MM.1S (cell line): Measurements from ENCODE around the gene OTUD1.

Experiments used
- DNase-seq: peaks from one replicate; pipeline ENCODE4 v3.0.0-alpha.2; 2015
- H2AFZ ChIP-seq: fragments of 300-600 bp; sonication (generic); 2 replicates; pipeline ENCODE4 v1.6.0; 2016; ENCODE audit warnings: antibody characterized with exemption, low read length
- H3F3A ChIP-seq: fragments of 300-600 bp; sonication (generic); 2 replicates; pipeline ENCODE4 v1.6.1; 2016; ENCODE audit warnings: mild to moderate bottlenecking, antibody characterized with exemption, low read length, moderate library complexity, mixed read lengths; ENCODE audit not compliant: insufficient read depth
- H3K27ac ChIP-seq: fragments of 300-600 bp; sonication (generic); 2 replicates; pipeline ENCODE4 v1.5.1; 2016; ENCODE audit warnings: mild to moderate bottlenecking, low read length
- H3K27me3 ChIP-seq: fragments of 300-600 bp; sonication (generic); replicated peaks from 2 replicates; pipeline ENCODE4 v1.6.0; 2016; ENCODE audit warnings: low read length; ENCODE audit not compliant: insufficient read depth
- H3K36me3 ChIP-seq: fragments of 300-600 bp; sonication (generic); replicated peaks from 2 replicates; pipeline ENCODE4 v1.6.1; 2016; ENCODE audit warnings: mild to moderate bottlenecking, low read length, mixed read lengths; ENCODE audit not compliant: insufficient read depth
- H3K4me1 ChIP-seq: fragments of 300-600 bp; sonication (generic); 2 replicates; pipeline ENCODE4 v1.6.1; 2016; ENCODE audit warnings: low read length, mixed read lengths
- H3K4me2 ChIP-seq: fragments of 300-600 bp; sonication (generic); 2 replicates; pipeline ENCODE4 v1.6.0; 2016; ENCODE audit warnings: low read depth, low read length
- H3K4me3 ChIP-seq: fragments of 300-600 bp; sonication (generic); 2 replicates; pipeline ENCODE4 v1.5.1; 2016; ENCODE audit warnings: low read length, mixed read lengths
- H3K79me2 ChIP-seq: fragments of 300-600 bp; sonication (generic); 2 replicates; pipeline ENCODE4 v1.6.1; 2016; ENCODE audit warnings: mixed run types, low read length, mixed read lengths
- H3K9ac ChIP-seq: fragments of 300-600 bp; sonication (generic); 2 replicates; pipeline ENCODE4 v1.6.1; 2016; ENCODE audit warnings: low read length, mixed read lengths
- H3K9me2 ChIP-seq: fragments of 300-600 bp; sonication (generic); replicated peaks from 2 replicates; pipeline ENCODE4 v1.6.1; 2016; ENCODE audit warnings: mild to moderate bottlenecking, low read length, mixed read lengths; ENCODE audit not compliant: insufficient read depth
- H3K9me3 ChIP-seq: fragments of 300-600 bp; sonication (generic); replicated peaks from 2 replicates; pipeline ENCODE4 v1.6.1; 2016; ENCODE audit warnings: mild to moderate bottlenecking, low read length, mixed read lengths; ENCODE audit not compliant: insufficient read depth
- H4K20me1 ChIP-seq: fragments of 300-600 bp; sonication (generic); 2 replicates; pipeline ENCODE4 v1.6.1; 2016; ENCODE audit warnings: mild to moderate bottlenecking, low read length, moderate library complexity, mixed read lengths; ENCODE audit not compliant: insufficient read depth
- CTCF ChIP-seq: fragments of 300-600 bp; sonication (generic); IDR thresholded peaks from 2 replicates; pipeline ENCODE4 v1.5.1; 2016; ENCODE audit warnings: antibody characterized with exemption, low read length, mixed read lengths
- EZH2 ChIP-seq: fragments of 300-600 bp; sonication (generic); optimal IDR thresholded peaks from 2 replicates; pipeline ENCODE3; 2017; ENCODE audit warnings: low read depth, mild to moderate bottlenecking, antibody characterized with exemption, low read length, mixed read lengths
- EZH2phosphoT487 ChIP-seq: fragments of 300-600 bp; sonication (generic); IDR thresholded peaks from 2 replicates; pipeline ENCODE4 v1.6.1; 2018; ENCODE audit warnings: antibody characterized with exemption, low read length

Gene OTUD1

GRCh38 chr10:23432166-23432565 lies 6.7 kb upstream of the OTUD1 start:
- Histone ChIP-seq H3F3A (no peaks in the 10 kb centered on the region), H3K4me3 (no peak overlapping the region), H3K9ac (no peak overlapping the region), H2AFZ (no peak overlapping the region), H4K20me1 (no peaks in the 10 kb centered on the region), H3K36me3 (no peaks in the 10 kb centered on the region), H3K4me1 (no peaks in the 10 kb centered on the region), H3K27ac (no peak overlapping the region), H3K4me2 (no peak overlapping the region), H3K27me3 (no peaks in the 10 kb centered on the region), H3K79me2 (no peaks in the 10 kb centered on the region), H3K9me3 (no peaks in the 10 kb centered on the region), H3K9me2 (no peaks in the 10 kb centered on the region)
- DNase-seq: no peak
- TF ChIP-seq CTCF (no peak), EZH2 (no peak), EZH2phosphoT487 (no peak)

DNA sequence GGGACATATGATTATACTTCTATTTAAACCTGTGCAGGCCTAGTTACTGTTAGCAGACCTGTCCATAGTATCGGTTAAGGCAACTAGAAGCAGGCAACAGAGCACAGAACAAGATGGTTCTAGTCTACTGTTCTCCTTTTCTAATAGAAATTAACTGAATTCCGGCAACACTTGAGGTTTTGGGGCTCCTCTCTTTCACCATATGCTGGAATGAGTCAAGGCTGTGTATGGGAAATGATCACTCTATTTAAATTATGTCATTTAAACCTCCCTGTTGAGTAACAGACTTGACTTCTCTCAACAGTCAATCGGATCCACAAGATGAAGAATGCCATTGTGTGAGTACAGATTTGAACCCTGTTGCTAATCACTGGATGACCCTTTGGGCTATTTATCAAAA lies 6.2 kb upstream of the OTUD1 start:
- H3K9ac ChIP-seq: no peak overlapping the region
- H3K36me3 ChIP-seq: no peaks in the 10 kb centered on the region
- no peaks in the 10 kb centered on the region for H3K4me1 ChIP-seq
- H3K9me2 ChIP-seq: no peaks in the 10 kb centered on the region
- no peaks in the 10 kb centered on the region for H3K79me2 ChIP-seq
- no peak overlapping the region for H2AFZ ChIP-seq
- H3K4me2 ChIP-seq: no peak overlapping the region
- TF ChIP-seq EZH2phosphoT487 (no peak), EZH2 (no peak), CTCF (no peak)
- no peak for DNase-seq
- H3K9me3 ChIP-seq: no peaks in the 10 kb centered on the region
- no peak overlapping the region for H3K27ac ChIP-seq
- H3K27me3 ChIP-seq: no peaks in the 10 kb centered on the region
- no peak overlapping the region for H3K4me3 ChIP-seq
- H3F3A ChIP-seq: 0 out of 2 replicates have a peak, but pooled peaks cover under 1% of the 10 kb centered on the region
- no peaks in the 10 kb centered on the region for H4K20me1 ChIP-seq

DNA sequence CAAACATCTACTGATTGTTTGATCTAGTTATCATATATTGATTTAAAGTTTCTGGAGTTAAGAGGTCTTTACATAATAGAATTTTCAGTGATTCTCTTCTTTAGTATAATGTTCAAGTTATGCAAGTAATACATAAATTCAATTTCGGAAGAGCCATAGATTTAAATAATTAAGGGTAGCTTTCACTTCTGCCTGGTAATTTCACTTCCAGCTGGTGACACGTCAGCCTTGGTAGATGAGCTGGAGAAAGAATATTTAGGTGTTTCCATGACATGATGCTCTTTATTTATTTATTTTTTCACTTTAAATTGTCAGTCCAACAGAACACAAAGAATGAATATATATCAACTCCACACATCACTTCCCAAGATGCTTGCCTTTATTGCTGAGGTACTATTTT lies 5.2 kb upstream of the OTUD1 start:
- H3K9me2 ChIP-seq: no peaks in the 10 kb centered on the region
- no peaks in the 10 kb centered on the region for H3K4me1 ChIP-seq
- TF ChIP-seq EZH2phosphoT487: no peak
- TF ChIP-seq CTCF: no peak
- no peak for TF ChIP-seq EZH2
- H3K27ac ChIP-seq: no peak overlapping the region
- no peak overlapping the region for H3K9ac ChIP-seq
- H3K4me2 ChIP-seq: no peak overlapping the region
- H3K27me3 ChIP-seq: no peaks in the 10 kb centered on the region
- H3K4me3 ChIP-seq: no peak overlapping the region
- 0 out of 2 replicates have a peak, but pooled peaks cover 9% of the 10 kb centered on the region for H3F3A ChIP-seq
- H3K36me3 ChIP-seq: no peaks in the 10 kb centered on the region
- H3K79me2 ChIP-seq: no peaks in the 10 kb centered on the region
- no peaks in the 10 kb centered on the region for H3K9me3 ChIP-seq
- H2AFZ ChIP-seq: no peak overlapping the region
- no peak for DNase-seq
- H4K20me1 ChIP-seq: no peaks in the 10 kb centered on the region
